Prostate gland (tissue), 2 donors: ENCODE measurements around the gene NRDC. TPM values are rescaled to one million over a fixed set of nuclear protein-coding genes. Genes with fewer than 3 reads are reported as not detected.

Experiments used
- DNase-seq: peaks from one replicate; pipeline ENCODE4 v3.0.0-alpha.2; 2019; ENCODE audit warnings: low spot score
- H3K27ac ChIP-seq, 2 donors: fragments of 200-600 bp; sonication (generic); 2 replicates each; pipeline ENCODE4 v1.5.1; 2017 to 2019
- H3K27me3 ChIP-seq: fragments of 200-600 bp; sonication (generic); replicated peaks from 2 replicates; pipeline ENCODE4 v1.5.1; 2019; ENCODE audit not compliant: insufficient read depth
- H3K36me3 ChIP-seq, 2 donors: fragments of 200-600 bp; sonication (generic); 1 replicate in 1 of 2; 2 replicates in 1 of 2; pipeline versions ENCODE4 v1.5.1 to v1.8.1; 2017 to 2019
- H3K4me1 ChIP-seq: fragments of 200-600 bp; sonication (generic); replicated peaks from 2 replicates; pipeline ENCODE4 v1.5.1; 2019
- H3K4me3 ChIP-seq, 2 donors: fragments of 200-600 bp; sonication (generic); 2 replicates each; pipeline ENCODE4 v1.5.1; 2017 to 2019
- H3K9me3 ChIP-seq: fragments of 200-600 bp; sonication (generic); 2 replicates; pipeline ENCODE4 v1.5.1; 2017
- POLR2A ChIP-seq: fragments of 450-650 bp; IDR thresholded peaks from one replicate; pipeline ENCODE4 v1.6.1; 2016; ENCODE audit warnings: antibody characterized with exemption, mild to moderate bottlenecking
- POLR2AphosphoS5 ChIP-seq: sonication (generic); formaldehyde crosslinking; IDR thresholded peaks from one replicate; pipeline ENCODE4 v1.6.1; 2017; ENCODE audit warnings: antibody characterized with exemption
- WGBS: methylation state at CpG from one replicate; pipeline ENCODE4 v1.1.5; 2018; 5-methylcytosine and 5-hydroxymethylcytosine counted together
- intact Hi-C: fragments of 100-400 bp; cut with DNase I; formaldehyde crosslinking; loops from one replicate; pipeline ENCODE4 v1.14.2; 2022
- total RNA-seq, 2 donors: library from RNA; depleted of rRNA; stranded (reverse); fragments of >200 nt; gene quantifications; one replicate each; pipeline ENCODE4 v1.1.0, GENCODE V29; 2016
- TF ChIP-seq, protein P1 (sequence below), 4 experiments: fragments of 200-600 bp in 2 of 4; fragments of 450-650 bp in 2 of 4; sonication (generic) in 2 of 4; IDR thresholded peaks; 1 replicate in 3 of 4; 2 replicates in 1 of 4; pipeline ENCODE4 v1.5.1; 2016 to 2019; ENCODE audit warnings: antibody characterized with exemption in 4 of 4, mild to moderate bottlenecking in 2 of 4, moderate library complexity in 2 of 4

The NRDC gene
- total RNA-seq, 2 donors from 2014 or later = 48.5 to 67.7 TPM

DNA sequence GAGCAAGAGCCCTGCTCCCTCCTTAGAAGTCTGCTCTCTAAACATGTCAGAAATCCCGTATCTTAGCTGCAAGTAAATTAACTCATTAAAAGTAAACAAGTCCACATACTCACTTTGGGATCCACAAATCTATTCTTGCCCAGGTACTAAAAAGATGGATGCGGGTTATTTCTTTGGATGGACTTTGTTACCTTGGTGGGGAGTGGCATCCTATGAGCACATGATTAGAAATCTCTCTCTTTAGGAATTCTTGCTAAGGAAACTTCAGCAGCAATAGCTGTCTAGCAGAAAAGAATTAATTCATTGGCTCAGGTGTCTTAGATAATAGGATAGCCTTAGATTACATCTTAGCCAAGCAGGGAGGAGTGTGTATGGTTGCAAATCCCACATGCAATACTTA is 25.2 kb downstream of the NRDC start:
- no peaks in the 10 kb centered on the region for H3K36me3 ChIP-seq
- TF ChIP-seq, protein P1, sequence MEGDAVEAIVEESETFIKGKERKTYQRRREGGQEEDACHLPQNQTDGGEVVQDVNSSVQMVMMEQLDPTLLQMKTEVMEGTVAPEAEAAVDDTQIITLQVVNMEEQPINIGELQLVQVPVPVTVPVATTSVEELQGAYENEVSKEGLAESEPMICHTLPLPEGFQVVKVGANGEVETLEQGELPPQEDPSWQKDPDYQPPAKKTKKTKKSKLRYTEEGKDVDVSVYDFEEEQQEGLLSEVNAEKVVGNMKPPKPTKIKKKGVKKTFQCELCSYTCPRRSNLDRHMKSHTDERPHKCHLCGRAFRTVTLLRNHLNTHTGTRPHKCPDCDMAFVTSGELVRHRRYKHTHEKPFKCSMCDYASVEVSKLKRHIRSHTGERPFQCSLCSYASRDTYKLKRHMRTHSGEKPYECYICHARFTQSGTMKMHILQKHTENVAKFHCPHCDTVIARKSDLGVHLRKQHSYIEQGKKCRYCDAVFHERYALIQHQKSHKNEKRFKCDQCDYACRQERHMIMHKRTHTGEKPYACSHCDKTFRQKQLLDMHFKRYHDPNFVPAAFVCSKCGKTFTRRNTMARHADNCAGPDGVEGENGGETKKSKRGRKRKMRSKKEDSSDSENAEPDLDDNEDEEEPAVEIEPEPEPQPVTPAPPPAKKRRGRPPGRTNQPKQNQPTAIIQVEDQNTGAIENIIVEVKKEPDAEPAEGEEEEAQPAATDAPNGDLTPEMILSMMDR (IDR thresholded peaks at IDR 0.05) = no peak
- TF ChIP-seq POLR2AphosphoS5 (no peak), POLR2A (no peak)
- H3K9me3 ChIP-seq = no peaks in the 10 kb centered on the region
- H3K27me3 ChIP-seq = no peaks in the 10 kb centered on the region
- WGBS = 85% methylated on average over 2 of the region's 2 CpGs
- peaks cover 5% of the 10 kb centered on the region for H3K4me1 ChIP-seq
- no peak overlapping the region for H3K27ac ChIP-seq
- DNase-seq = no peak
- H3K4me3 ChIP-seq = no peak overlapping the region
- intact Hi-C loops = no loop called here

DNA sequence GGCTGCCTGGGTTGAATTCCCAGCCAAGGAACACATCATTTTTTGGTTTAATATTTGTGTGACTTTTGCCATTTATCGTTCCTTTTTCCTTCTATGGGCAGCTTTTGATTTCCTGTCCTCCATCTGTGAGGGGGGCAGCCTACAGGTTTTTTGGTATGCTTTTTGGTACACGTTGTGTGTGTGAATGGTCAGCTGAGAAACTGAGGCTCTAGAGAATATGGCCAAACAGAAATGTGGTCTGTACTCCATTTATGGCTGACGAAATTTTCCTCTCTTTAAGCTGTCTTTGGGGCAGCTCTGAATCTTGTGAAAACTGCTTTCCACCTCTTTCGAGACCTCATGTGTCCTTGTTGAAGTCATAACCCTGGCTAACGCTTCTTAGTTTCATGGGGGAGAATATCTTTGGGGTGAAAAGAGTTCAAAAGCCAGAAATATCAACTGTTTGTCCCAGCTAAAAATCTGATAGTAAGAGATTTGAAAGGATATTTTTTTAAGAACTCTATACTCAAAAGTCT is 26.6 kb downstream of the NRDC start:
- Histone ChIP-seq H3K4me1 (peaks cover 5% of the 10 kb centered on the region), H3K4me3 (no peak overlapping the region), H3K27ac (no peak overlapping the region), H3K9me3 (no peaks in the 10 kb centered on the region), H3K36me3 (no peaks in the 10 kb centered on the region), H3K27me3 (no peaks in the 10 kb centered on the region)
- intact Hi-C loops = no loop called here
- WGBS = 77% methylated on average over 5 of the region's 5 CpGs
- DNase-seq = no peak
- TF ChIP-seq POLR2AphosphoS5 (no peak), POLR2A (no peak)
- TF ChIP-seq, protein P1 (IDR thresholded peaks at IDR 0.05) = no peak

DNA sequence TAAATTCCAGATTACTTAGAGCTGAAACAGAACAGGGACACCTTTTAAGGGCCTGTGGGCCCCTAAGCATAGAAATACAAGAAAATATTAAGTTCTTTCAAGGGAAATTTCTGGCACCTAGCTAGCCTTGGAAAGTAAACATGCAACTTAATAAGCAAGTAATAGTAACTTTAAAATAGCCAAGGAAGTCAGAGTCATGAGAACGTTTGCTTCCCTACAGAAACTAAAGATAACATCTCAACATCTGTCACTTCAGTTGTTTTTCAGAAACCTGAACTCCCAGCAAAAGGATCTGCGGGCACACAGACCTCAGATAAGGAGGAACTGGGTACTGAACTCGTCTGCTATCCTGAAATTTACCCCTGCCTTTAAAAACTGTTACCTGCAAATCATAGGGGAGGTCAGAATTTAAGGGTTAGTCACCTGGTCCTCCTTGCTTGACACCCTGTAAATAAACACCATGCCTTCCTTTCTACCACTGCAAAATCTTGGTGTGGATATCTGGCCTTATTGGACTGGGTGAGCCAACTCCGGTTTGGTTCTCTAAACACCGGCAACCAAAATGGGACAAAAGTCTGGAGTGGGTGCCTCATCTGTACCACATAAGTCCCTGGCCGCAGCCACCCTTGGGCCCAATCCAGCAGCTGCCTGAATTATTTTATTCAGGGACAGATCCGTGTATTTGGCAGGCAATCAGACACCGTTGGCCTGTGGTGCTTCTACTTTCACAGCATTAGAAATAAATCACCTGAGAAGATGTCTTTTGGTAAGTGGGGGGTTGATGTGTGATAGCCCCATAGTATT is 27.9 kb downstream of the NRDC start:
- DNase-seq = peak; percentile 16
- WGBS = 20% methylated on average over 8 of the region's 8 CpGs
- no peaks in the 10 kb centered on the region for H3K9me3 ChIP-seq
- peaks cover 5% of the 10 kb centered on the region for H3K4me1 ChIP-seq
- no peaks in the 10 kb centered on the region for H3K36me3 ChIP-seq
- no peak overlapping the region for H3K4me3 ChIP-seq
- intact Hi-C loops = no loop called here
- no peak overlapping the region for H3K27ac ChIP-seq
- H3K27me3 ChIP-seq = no peaks in the 10 kb centered on the region
- no peak for TF ChIP-seq POLR2A

DNA sequence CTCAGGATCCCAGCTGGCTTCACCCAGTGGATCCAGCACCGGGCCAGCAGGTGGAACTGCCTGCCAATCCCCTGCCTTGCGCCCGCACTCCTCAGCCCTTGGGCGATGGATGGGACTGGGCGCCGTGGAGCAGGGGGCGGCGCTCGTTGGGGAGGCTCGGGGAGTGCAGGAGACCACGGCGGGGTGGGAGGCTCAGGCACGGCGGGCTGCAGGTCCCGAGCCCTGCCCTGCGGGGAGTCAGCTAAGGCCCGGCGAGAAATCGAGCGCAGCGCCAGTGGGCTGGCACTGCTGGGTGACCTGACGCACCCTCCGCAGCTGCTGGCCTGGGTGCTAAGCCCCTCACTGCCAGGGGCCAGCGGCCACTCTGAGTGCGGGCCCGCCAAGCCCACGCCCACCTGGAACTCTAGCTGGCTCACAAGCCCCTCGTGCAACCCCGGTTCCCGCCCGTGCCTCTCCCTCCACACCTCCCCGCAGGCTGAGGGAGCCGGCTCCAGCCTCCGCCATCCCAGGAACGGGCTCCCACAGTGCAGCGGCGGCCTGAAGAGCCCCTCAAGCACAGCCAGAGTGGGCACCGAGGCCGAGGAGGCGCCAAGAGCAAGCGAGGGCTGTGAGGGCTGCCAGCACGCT is 31.1 kb downstream of the NRDC start:
- TF ChIP-seq, protein P1 (IDR thresholded peaks at IDR 0.05) = no peak
- TF ChIP-seq POLR2A = no peak
- TF ChIP-seq POLR2AphosphoS5 = no peak

DNA sequence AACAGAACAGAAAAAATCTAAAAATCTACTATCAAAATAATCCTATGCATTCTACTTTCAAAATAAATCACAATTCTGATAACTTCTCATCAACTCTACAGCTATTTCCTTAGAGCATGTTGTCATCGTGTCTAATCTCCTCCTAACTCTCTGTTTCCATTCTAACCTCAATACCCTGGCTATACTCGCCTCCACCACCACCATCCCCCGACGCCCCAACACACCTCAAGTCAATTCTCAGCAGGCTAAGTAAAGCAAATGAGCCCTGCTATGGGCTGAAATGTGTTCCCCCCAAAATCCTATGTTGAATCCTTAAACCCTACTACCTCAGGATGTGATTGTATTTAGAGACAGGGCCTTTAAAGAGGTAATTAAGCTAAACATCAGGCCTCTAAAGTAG is 34.6 kb downstream of the NRDC start:
- no peaks in the 10 kb centered on the region for H3K36me3 ChIP-seq
- H3K27me3 ChIP-seq = no peaks in the 10 kb centered on the region
- H3K4me1 ChIP-seq = peaks cover 8% of the 10 kb centered on the region
- no peaks in the 10 kb centered on the region for H3K9me3 ChIP-seq
- no peak overlapping the region for H3K4me3 ChIP-seq
- intact Hi-C loops = no loop called here
- no peak for DNase-seq
- WGBS = 85% methylated on average over 4 of the region's 4 CpGs
- no peak for TF ChIP-seq POLR2AphosphoS5
- no peak overlapping the region for H3K27ac ChIP-seq

More for the DNA sequence above, 31.1 kb downstream of the NRDC start:
- Histone ChIP-seq H3K27me3 (no peaks in the 10 kb centered on the region), H3K36me3 (no peaks in the 10 kb centered on the region), H3K4me3 (no peak overlapping the region), H3K9me3 (no peaks in the 10 kb centered on the region), H3K27ac (no peak overlapping the region), H3K4me1 (peaks cover 5% of the 10 kb centered on the region)
- 97% methylated on average over 42 of the region's 42 CpGs for WGBS
- intact Hi-C loops = no loop called here
- DNase-seq = no peak
